ENCODE measurements around the gene SLC7A4. TPM values are rescaled to one million over a fixed set of nuclear protein-coding genes. Genes with fewer than 3 reads are reported as not detected.
A peak's percentile ranks its signal among the peaks of the same experiment; 100 is the strongest.
"Not testable (repeated sequence)": the region's sequence is repeated elsewhere in the genome, so short reads cannot be mapped to it uniquely, and the experiment has no call there.

Gene SLC7A4
- total RNA-seq, 4 donors from 2014 or later: 2.2 to 13.0 (median 5.8) TPM

DNA sequence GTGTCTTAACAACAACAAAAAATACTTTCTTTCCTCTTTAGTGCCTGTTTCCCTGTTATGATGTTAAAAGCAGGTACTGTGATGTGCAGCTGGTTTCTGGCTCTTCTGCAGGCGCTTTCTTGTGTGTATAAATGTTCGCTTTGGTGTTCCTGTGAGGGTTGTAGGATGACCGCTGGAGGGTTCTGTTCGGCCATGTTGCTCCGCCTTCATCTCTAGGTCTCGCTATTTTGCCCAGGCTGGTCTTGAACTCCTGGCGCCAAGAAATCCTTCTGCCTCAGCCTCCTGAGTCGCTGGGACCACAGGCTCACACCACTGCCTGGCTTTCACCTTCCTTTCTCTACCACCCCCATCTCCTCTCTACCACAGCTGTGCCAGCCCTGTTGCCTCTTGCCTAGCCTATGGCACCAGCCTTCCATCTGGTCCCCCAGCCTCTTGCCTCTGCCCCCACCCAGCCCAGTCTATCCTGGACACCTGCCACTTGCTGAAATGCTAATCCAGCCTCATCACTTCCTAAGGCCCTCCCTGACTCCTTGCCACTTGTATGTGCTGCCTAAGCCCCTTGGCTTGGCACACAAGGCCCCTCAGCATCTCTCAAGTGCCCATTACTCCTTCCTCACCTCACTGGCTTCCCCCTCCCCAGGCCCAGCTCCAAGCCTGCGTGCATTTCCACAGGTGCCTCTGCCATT is 18.9 kb upstream of the SLC7A4 start:
- no peak for DNase-seq (ENCODE audit: low spot score)
- no peak for ATAC-seq (ENCODE audit: low FRiP score)
- TF ChIP-seq, protein P1, sequence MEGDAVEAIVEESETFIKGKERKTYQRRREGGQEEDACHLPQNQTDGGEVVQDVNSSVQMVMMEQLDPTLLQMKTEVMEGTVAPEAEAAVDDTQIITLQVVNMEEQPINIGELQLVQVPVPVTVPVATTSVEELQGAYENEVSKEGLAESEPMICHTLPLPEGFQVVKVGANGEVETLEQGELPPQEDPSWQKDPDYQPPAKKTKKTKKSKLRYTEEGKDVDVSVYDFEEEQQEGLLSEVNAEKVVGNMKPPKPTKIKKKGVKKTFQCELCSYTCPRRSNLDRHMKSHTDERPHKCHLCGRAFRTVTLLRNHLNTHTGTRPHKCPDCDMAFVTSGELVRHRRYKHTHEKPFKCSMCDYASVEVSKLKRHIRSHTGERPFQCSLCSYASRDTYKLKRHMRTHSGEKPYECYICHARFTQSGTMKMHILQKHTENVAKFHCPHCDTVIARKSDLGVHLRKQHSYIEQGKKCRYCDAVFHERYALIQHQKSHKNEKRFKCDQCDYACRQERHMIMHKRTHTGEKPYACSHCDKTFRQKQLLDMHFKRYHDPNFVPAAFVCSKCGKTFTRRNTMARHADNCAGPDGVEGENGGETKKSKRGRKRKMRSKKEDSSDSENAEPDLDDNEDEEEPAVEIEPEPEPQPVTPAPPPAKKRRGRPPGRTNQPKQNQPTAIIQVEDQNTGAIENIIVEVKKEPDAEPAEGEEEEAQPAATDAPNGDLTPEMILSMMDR (IDR thresholded peaks at IDR 0.05): no peak

- not testable (repeated sequence) for DNase-seq (ENCODE audit: low spot score); ATAC-seq (ENCODE audit: low FRiP score)
Observed at GRCh38 chr22:21048965-21049364, 16.6 kb upstream of the SLC7A4 start.

- ATAC-seq (ENCODE audit: low FRiP score); DNase-seq (ENCODE audit: low spot score): not testable (repeated sequence)
Observed at GRCh38 chr22:21048448-21048847, 16.1 kb upstream of the SLC7A4 start.

DNA sequence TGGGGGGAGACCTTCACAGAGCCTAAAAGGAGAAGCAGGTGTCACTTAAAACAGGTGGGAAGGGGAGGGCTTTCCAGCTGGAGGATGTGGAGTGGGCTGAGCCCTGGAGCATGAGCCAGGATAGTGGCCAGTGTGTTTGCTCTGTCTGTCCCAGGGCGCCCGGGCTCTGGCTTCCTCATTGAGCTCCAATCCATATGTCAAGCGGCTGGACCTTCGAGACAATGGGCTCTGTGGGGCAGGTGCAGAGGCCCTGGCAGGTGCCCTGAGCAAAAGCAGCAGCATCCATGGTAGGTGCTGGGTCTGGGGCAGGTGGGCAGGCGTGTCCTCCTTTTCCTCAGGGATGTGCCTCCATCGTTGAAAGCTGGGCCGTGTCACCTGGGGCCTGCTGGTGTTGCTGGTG is 15.4 kb upstream of the SLC7A4 start:
- DNase-seq (ENCODE audit: low spot score) (no peak), ATAC-seq (ENCODE audit: low FRiP score) (no peak)
- TF ChIP-seq, protein P1 (IDR thresholded peaks at IDR 0.05): no peak

- TF ChIP-seq, protein P1 (IDR thresholded peaks at IDR 0.05): no peak
- no peak for DNase-seq (ENCODE audit: low spot score)
- ATAC-seq (ENCODE audit: low FRiP score): no peak
Observed at GRCh38 chr22:21047035-21047661, 14.8 kb upstream of the SLC7A4 start.

- TF ChIP-seq, protein P1 (IDR thresholded peaks at IDR 0.05): no peak
- ATAC-seq (ENCODE audit: low FRiP score) (peak; percentile 89), DNase-seq (ENCODE audit: low spot score) (peak; percentile 72)
Observed at GRCh38 chr22:21045585-21046294, 13.4 kb upstream of the SLC7A4 start, which contains the start of gene LRRC74B. TSS of gene LRRC74B (plus strand) at chr22:21045946. CDS start at chr22:21045987, 41 bp downstream.

GRCh38 chr22:21044931-21045584 is 12.7 kb upstream of the SLC7A4 start:
- ATAC-seq (ENCODE audit: low FRiP score) (no peak), DNase-seq (ENCODE audit: low spot score) (no peak)
- TF ChIP-seq, protein P1 (IDR thresholded peaks at IDR 0.05): no peak

All from omental fat pad (tissue), 4 donors.